ENCODE results near the gene ZNF322. TPM values are rescaled to one million over a fixed set of nuclear protein-coding genes. Genes with fewer than 3 reads are reported as not detected.

ZNF322 gene
- total RNA-seq, 2 experiments from 2014 or later, result 0.92 to 0.93 TPM

GRCh38 chr6:26646074-26646473 lies 13.5 kb downstream of the ZNF322 start:
- Mint-ChIP-seq H3K9me3 (peaks cover 11% of the 10 kb centered on the region), H3K4me3 (no peak overlapping the region), H3K4me1 (ENCODE audit: low read depth) (no peaks in the 10 kb centered on the region), H3K36me3 (ENCODE audit: low read depth) (peaks cover 88% of the 10 kb centered on the region), H3K27me3 (no peaks in the 10 kb centered on the region), H3K27ac (no peak overlapping the region)
- H3K27me3 ChIP-seq (ENCODE audit: control insufficient read depth in 1 of 2, insufficient read depth in 2 of 2, low read length in 2 of 2), result no peaks in the 10 kb centered on the region
- H3K4me1 ChIP-seq (ENCODE audit: insufficient read depth, low read length), result no peaks in the 10 kb centered on the region
- TF ChIP-seq CTCF (IDR thresholded peaks at IDR 0.05), result no peak
- peaks cover 31% of the 10 kb centered on the region for H3K36me3 ChIP-seq (ENCODE audit: insufficient read depth, low read length)
- ChIA-PET CTCF (no interaction called here), POLR2A (no interaction called here)
- no peak overlapping the region for H3K4me3 ChIP-seq (ENCODE audit: low read length)
- ATAC-seq (ENCODE audit: poor library complexity) (no peak), DNase-seq (no peak)
- peaks cover 4 to 14% of the 10 kb centered on the region in 2 experiments for H3K9me3 ChIP-seq (ENCODE audit: control insufficient read depth in 1 of 2, insufficient read depth in 1 of 2, low read length in 2 of 2)
- intact Hi-C loops (cut with DNase I, micrococcal nuclease), result no loop called here
- H3K27ac ChIP-seq (ENCODE audit: low read depth in 1 of 2, low read length in 2 of 2), result no peak overlapping the region

GRCh38 chr6:26640806-26641205 lies 18.7 kb downstream of the ZNF322 start:
- no peak overlapping the region for H3K27ac Mint-ChIP-seq
- Histone ChIP-seq H3K27me3 (ENCODE audit: control insufficient read depth in 1 of 2, insufficient read depth in 2 of 2, low read length in 2 of 2) (no peaks in the 10 kb centered on the region), H3K9me3 (ENCODE audit: control insufficient read depth in 1 of 2, insufficient read depth in 1 of 2, low read length in 2 of 2) (peaks cover 0 to 30% of the 10 kb centered on the region in 2 experiments), H3K4me1 (ENCODE audit: insufficient read depth, low read length) (no peaks in the 10 kb centered on the region), H3K27ac (ENCODE audit: low read depth in 1 of 2, low read length in 2 of 2) (no peak overlapping the region), H3K4me3 (ENCODE audit: low read length) (no peak overlapping the region), H3K36me3 (ENCODE audit: insufficient read depth, low read length) (peaks cover 51% of the 10 kb centered on the region)
- no peak for ATAC-seq (ENCODE audit: poor library complexity)
- no peaks in the 10 kb centered on the region for H3K27me3 Mint-ChIP-seq
- intact Hi-C loops (cut with DNase I, micrococcal nuclease), result no loop called here
- H3K4me3 Mint-ChIP-seq, result no peak overlapping the region
- CTCF ChIA-PET, result no interaction called here
- no peak for DNase-seq
- no peak for TF ChIP-seq CTCF (IDR thresholded peaks at IDR 0.05)
- H3K36me3 Mint-ChIP-seq (ENCODE audit: low read depth), result peaks cover 72% of the 10 kb centered on the region
- H3K4me1 Mint-ChIP-seq (ENCODE audit: low read depth), result no peaks in the 10 kb centered on the region
- peaks cover 20% of the 10 kb centered on the region for H3K9me3 Mint-ChIP-seq
- POLR2A ChIA-PET, result no interaction called here

- Histone ChIP-seq H3K9me3 (ENCODE audit: control insufficient read depth in 1 of 2, insufficient read depth in 1 of 2, low read length in 2 of 2) (peaks cover 7 to 13% of the 10 kb centered on the region in 2 experiments), H3K36me3 (ENCODE audit: insufficient read depth, low read length) (no peaks in the 10 kb centered on the region), H3K27ac (ENCODE audit: low read depth in 1 of 2, low read length in 2 of 2) (no peak overlapping the region), H3K27me3 (ENCODE audit: control insufficient read depth in 1 of 2, insufficient read depth in 2 of 2, low read length in 2 of 2) (peaks cover 0 to 3% of the 10 kb centered on the region in 2 experiments), H3K4me3 (ENCODE audit: low read length) (no peak overlapping the region), H3K4me1 (ENCODE audit: insufficient read depth, low read length) (no peaks in the 10 kb centered on the region)
- intact Hi-C loops (cut with DNase I, micrococcal nuclease), result no loop called here
- ATAC-seq (ENCODE audit: poor library complexity), result no peak
- H3K27me3 Mint-ChIP-seq, result no peaks in the 10 kb centered on the region
- DNase-seq, result no peak
- CTCF ChIA-PET, result no interaction called here
- POLR2A ChIA-PET, result no interaction called here
- peaks cover 18% of the 10 kb centered on the region for H3K36me3 Mint-ChIP-seq (ENCODE audit: low read depth)
- H3K4me1 Mint-ChIP-seq (ENCODE audit: low read depth), result no peaks in the 10 kb centered on the region
- H3K9me3 Mint-ChIP-seq, result peaks cover 11% of the 10 kb centered on the region
- H3K4me3 Mint-ChIP-seq, result no peak overlapping the region
- H3K27ac Mint-ChIP-seq, result no peak overlapping the region
- TF ChIP-seq CTCF (IDR thresholded peaks at IDR 0.05), result no peak
Measured at GRCh38 chr6:26629359-26629758, 30.2 kb downstream of the ZNF322 start.

Measured in CD4-positive, alpha-beta T cell (primary cell).